Tibial artery (tissue), 4 donors: ENCODE results near the gene CABP4.

Experiments
- DNase-seq, 2 donors: peaks; one replicate each; pipeline ENCODE4 v3.0.0-alpha.2; 2019
- H3K27ac ChIP-seq, 2 donors: fragments of 200-600 bp; sonication (generic) in 1 of 2; 1 replicate in 1 of 2; 2 replicates in 1 of 2; pipeline ENCODE4 v1.5.1; 2018 to 2019; ENCODE audit warnings: mild to moderate bottlenecking in 1 of 2
- H3K27me3 ChIP-seq, 2 donors: fragments of 200-600 bp; sonication (generic) in 1 of 2; one replicate each; pipeline versions ENCODE4 v1.5.1 to v1.6.0; 2016 to 2019
- H3K36me3 ChIP-seq, 3 donors: fragments of 200-600 bp; sonication (generic) in 2 of 3; one replicate each; pipeline ENCODE4 v1.5.1; 2016 to 2019; ENCODE audit warnings: mild to moderate bottlenecking in 2 of 3
- H3K4me1 ChIP-seq, 4 donors: fragments of 200-600 bp; sonication (generic) in 2 of 4; 1 replicate in 3 of 4; 2 replicates in 1 of 4; pipeline ENCODE4 v1.5.1; 2016 to 2019
- H3K4me3 ChIP-seq, 2 donors: fragments of 200-600 bp; sonication (generic) in 1 of 2; 1 replicate in 1 of 2; 2 replicates in 1 of 2; pipeline ENCODE4 v1.5.1; 2018 to 2019; ENCODE audit warnings: mild to moderate bottlenecking in 2 of 2
- H3K9me3 ChIP-seq, 3 donors: fragments of 200-600 bp; sonication (generic) in 1 of 3; one replicate each; pipeline ENCODE4 v1.5.1; 2016 to 2019
- CTCF ChIP-seq, 2 experiments: fragments of 200-600 bp in 1 of 2; fragments of 450-650 bp in 1 of 2; IDR thresholded peaks; one replicate each; pipeline ENCODE4 v1.5.1; 2017 to 2019; ENCODE audit warnings: antibody characterized with exemption in 2 of 2, mild to moderate bottlenecking in 1 of 2, moderate library complexity in 1 of 2
- intact Hi-C: fragments of 100-400 bp; cut with DNase I; formaldehyde crosslinking; loops from one replicate; pipeline ENCODE4 v1.15.0; 2023; ENCODE audit warnings: low total_unique reads

Gene CABP4

DNA sequence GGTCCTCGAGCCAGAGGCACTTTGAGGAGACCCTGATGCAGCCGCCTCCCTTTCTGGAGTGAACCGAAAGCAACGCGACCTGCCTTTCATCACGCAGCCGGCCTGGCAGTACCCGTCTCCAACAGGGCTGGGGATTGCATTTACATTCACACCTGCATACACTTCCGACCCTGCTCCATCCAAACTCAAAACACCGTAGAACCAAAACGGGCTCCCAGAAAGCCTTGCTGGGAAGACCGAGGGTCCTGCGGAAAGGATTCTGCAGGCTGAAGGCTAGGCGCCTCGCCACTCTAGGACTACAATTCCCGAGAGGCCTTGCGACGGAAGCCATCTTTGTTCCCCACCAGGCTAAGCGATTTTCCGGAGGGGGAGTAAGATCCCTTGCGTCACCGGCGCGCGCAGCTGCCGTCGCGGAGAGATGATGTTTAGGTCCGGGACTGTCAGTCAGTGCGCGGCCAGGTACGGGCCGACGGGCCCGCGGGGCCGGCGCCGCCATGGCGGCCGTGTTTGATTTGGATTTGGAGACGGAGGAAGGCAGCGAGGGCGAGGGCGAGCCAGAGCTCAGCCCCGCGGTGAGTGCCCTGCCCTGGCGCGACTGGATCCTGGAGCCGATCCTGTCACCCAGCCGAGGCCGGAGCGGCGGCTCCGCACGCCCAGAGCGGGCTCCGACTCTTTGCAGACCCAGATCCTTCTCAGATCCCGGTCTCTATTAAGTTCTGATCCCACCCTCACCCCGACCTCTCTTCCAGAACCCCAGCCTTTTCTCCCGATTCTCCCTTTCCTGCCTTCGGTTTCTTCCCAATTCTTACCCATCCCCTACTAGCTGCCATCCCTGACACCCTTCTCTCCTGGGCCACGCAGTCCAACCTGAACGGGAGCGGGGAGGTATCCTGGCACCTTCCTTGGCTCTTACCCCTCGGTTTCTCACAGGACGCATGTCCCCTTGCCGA, 26.8 kb upstream of the CABP4 start, which contains the start of gene RPS6KB2:
Gene RPS6KB2, plus strand, starts transcription at position 443 of the 950 bp plus-strand sequence. Its CDS starts 52 bp downstream, at position 495.
- DNase-seq, result peak; percentile 99
- Histone ChIP-seq H3K9me3 (no peaks in the 10 kb centered on the region), H3K27me3 (no peaks in the 10 kb centered on the region), H3K27ac (peak within 1 kb of the TSS; percentile 84 to 87), H3K4me1 (peaks cover 0 to 25% (median 18%) of the 10 kb centered on the region in 4 donors), H3K4me3 (peak within 1 kb of the TSS; percentile 63 to 77), H3K36me3 (peaks cover 32 to 35% (median 33%) of the 10 kb centered on the region in 3 donors)
- intact Hi-C loops, result no loop called here
- no peak for TF ChIP-seq CTCF (IDR thresholded peaks at IDR 0.05)

GRCh38 chr11:67429038-67429668, 26.0 kb upstream of the CABP4 start:
- intact Hi-C loops, result no loop called here
- peak overlapping the region; percentile 84 to 87 for H3K27ac ChIP-seq

DNA sequence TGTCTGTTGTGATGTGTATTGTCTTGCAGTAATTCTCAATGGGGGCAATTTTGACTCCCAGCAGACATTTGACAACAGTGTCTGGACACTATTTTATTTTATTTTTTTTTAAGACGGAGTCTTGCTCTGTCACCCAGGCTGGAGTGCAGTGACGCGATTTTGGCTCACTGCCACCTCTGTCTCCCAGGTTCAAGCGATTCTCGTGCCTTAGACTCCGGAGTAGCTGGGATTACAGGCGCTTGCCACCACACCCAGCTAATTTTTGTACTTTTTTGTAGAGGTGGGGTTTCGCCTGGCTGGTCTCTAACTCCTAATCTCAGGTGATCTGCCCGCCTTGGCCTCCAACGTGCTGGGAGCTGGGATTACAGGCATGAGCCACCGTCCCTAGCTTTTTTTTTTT, 25.4 kb upstream of the CABP4 start:
- no peak overlapping the region for H3K27ac ChIP-seq
- intact Hi-C loops, result no loop called here
- H3K36me3 ChIP-seq, result peaks cover 34 to 49% (median 47%) of the 10 kb centered on the region in 3 donors
- peaks cover 0 to 25% (median 18%) of the 10 kb centered on the region in 4 donors for H3K4me1 ChIP-seq
- no peak for DNase-seq
- H3K27me3 ChIP-seq, result no peaks in the 10 kb centered on the region
- TF ChIP-seq CTCF (IDR thresholded peaks at IDR 0.05), result no peak
- H3K4me3 ChIP-seq, result peak overlapping the region in 1 of 2 donors; percentile 63
- no peaks in the 10 kb centered on the region for H3K9me3 ChIP-seq

More at GRCh38 chr11:67429038-67429668, 26.0 kb upstream of the CABP4 start:
- Histone ChIP-seq H3K9me3 (no peaks in the 10 kb centered on the region), H3K36me3 (peaks cover 34 to 44% (median 41%) of the 10 kb centered on the region in 3 donors), H3K27me3 (no peaks in the 10 kb centered on the region), H3K4me3 (peak overlapping the region; percentile 63 to 77), H3K4me1 (peaks cover 0 to 25% (median 18%) of the 10 kb centered on the region in 4 donors)
- DNase-seq, result no peak
- TF ChIP-seq CTCF (IDR thresholded peaks at IDR 0.05), result no peak

GRCh38 chr11:67431346-67432249, 23.6 kb upstream of the CABP4 start:
- peaks cover 0 to 36% (median 27%) of the 10 kb centered on the region in 4 donors for H3K4me1 ChIP-seq
- no peak for TF ChIP-seq CTCF (IDR thresholded peaks at IDR 0.05)
- peaks cover 34 to 68% (median 63%) of the 10 kb centered on the region in 3 donors for H3K36me3 ChIP-seq
- no peaks in the 10 kb centered on the region for H3K9me3 ChIP-seq
- H3K27me3 ChIP-seq, result no peaks in the 10 kb centered on the region
- no peak overlapping the region for H3K27ac ChIP-seq
- intact Hi-C loops, result no loop called here
- no peak for DNase-seq
- no peak overlapping the region for H3K4me3 ChIP-seq
